ENCODE data around the gene GTPBP4.

DNA sequence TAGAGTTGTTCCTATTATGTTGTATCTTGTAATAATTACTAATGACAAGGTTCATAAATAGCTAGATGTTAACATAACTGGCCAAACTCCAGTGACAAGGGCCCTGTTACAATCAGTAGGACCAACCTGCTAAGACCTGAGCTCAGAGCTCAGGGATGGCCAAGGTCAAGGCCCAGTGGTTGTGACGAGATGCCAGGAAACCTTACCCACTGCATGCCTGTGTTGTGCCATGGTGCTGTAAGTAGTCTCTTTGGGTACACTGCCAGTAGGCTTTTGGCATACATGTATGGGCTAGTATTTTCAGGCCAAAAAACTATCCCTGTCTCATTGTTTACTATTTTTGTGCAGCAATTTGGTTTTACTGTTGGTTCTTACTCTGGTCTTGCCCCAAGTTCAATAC lies 45.4 kb downstream of the GTPBP4 start:
- TF ChIP-seq, protein P1, sequence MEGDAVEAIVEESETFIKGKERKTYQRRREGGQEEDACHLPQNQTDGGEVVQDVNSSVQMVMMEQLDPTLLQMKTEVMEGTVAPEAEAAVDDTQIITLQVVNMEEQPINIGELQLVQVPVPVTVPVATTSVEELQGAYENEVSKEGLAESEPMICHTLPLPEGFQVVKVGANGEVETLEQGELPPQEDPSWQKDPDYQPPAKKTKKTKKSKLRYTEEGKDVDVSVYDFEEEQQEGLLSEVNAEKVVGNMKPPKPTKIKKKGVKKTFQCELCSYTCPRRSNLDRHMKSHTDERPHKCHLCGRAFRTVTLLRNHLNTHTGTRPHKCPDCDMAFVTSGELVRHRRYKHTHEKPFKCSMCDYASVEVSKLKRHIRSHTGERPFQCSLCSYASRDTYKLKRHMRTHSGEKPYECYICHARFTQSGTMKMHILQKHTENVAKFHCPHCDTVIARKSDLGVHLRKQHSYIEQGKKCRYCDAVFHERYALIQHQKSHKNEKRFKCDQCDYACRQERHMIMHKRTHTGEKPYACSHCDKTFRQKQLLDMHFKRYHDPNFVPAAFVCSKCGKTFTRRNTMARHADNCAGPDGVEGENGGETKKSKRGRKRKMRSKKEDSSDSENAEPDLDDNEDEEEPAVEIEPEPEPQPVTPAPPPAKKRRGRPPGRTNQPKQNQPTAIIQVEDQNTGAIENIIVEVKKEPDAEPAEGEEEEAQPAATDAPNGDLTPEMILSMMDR (IDR thresholded peaks at IDR 0.05) = no peak
- no peak for TF ChIP-seq POLR2A (IDR thresholded peaks at IDR 0.05)

Data from right lobe of liver (tissue), 4 donors.